Activated naive CD8-positive, alpha-beta T cell treated with anti-CD3 and anti-CD28 coated beads, Interleukin-2, amount 50 U/mL, for 16 hours (primary cell): ENCODE measurements around the gene ULK4.
"Not testable (repeated sequence)": the region's sequence is repeated elsewhere in the genome, so short reads cannot be mapped to it uniquely, and the experiment has no call there.

Experiments used
- DNase-seq: peaks from one replicate; pipeline ENCODE4 v3.0.0-alpha.2; 2020; ENCODE audit warnings: low read depth, low spot score

ULK4 gene

GRCh38 chr3:41317718-41318117 is 644.2 kb downstream of the ULK4 start:
- no peak for DNase-seq

GRCh38 chr3:41317298-41317697 is 644.6 kb downstream of the ULK4 start:
- DNase-seq, result no peak

- DNase-seq, result no peak
Observed at GRCh38 chr3:41315126-41315525, 646.8 kb downstream of the ULK4 start.

GRCh38 chr3:41308119-41308518 is 653.8 kb downstream of the ULK4 start:
- no peak for DNase-seq

- no peak for DNase-seq
Observed at GRCh38 chr3:41307065-41307464, 654.8 kb downstream of the ULK4 start.

GRCh38 chr3:41304593-41304992 is 657.3 kb downstream of the ULK4 start:
- no peak for DNase-seq

- DNase-seq, result no peak
Observed at GRCh38 chr3:41302295-41302694, 659.6 kb downstream of the ULK4 start.

GRCh38 chr3:41301548-41301947 is 660.4 kb downstream of the ULK4 start:
- no peak for DNase-seq

GRCh38 chr3:41299036-41299435 is 662.9 kb downstream of the ULK4 start:
- no peak for DNase-seq

GRCh38 chr3:41297750-41298149 is 664.2 kb downstream of the ULK4 start:
- no peak for DNase-seq

GRCh38 chr3:41296556-41296955 is 665.3 kb downstream of the ULK4 start:
- no peak for DNase-seq

- DNase-seq, result no peak
Observed at GRCh38 chr3:41295740-41296139, 666.2 kb downstream of the ULK4 start.

GRCh38 chr3:41293169-41293681 is 668.7 kb downstream of the ULK4 start:
- DNase-seq, result no peak

GRCh38 chr3:41290736-41291135 is 671.2 kb downstream of the ULK4 start:
- DNase-seq, result no peak

- no peak for DNase-seq
Observed at GRCh38 chr3:41290306-41290705, 671.6 kb downstream of the ULK4 start.

GRCh38 chr3:41288785-41289184 is 673.1 kb downstream of the ULK4 start:
- DNase-seq, result no peak

GRCh38 chr3:41286305-41286704 is 675.6 kb downstream of the ULK4 start:
- no peak for DNase-seq

GRCh38 chr3:41284934-41285333 is 677.0 kb downstream of the ULK4 start:
- DNase-seq, result not testable (repeated sequence)

GRCh38 chr3:41277790-41278465 is 684.0 kb downstream of the ULK4 start:
- DNase-seq, result no peak

GRCh38 chr3:41276191-41276590 is 685.7 kb downstream of the ULK4 start:
- DNase-seq, result no peak

GRCh38 chr3:41274944-41275668 is 686.8 kb downstream of the ULK4 start:
- DNase-seq, result no peak

GRCh38 chr3:41272667-41273066 is 689.2 kb downstream of the ULK4 start:
- no peak for DNase-seq

GRCh38 chr3:41267975-41268640 is 693.8 kb downstream of the ULK4 start:
- DNase-seq, result no peak
